WI38 (cell line): Measurements from ENCODE around the gene MCC.

Experiments used
- H3K4me3 ChIP-seq: 2 replicates; pipeline ENCODE4 v1.5.1; 2011; ENCODE audit warnings: low read depth, mild to moderate bottlenecking, control low read depth, low read length
- TF ChIP-seq, protein P1 (sequence below): IDR thresholded peaks from 2 replicates; pipeline ENCODE4 v1.5.1; 2012; ENCODE audit warnings: low read depth, mild to moderate bottlenecking, control low read depth, low read length

MCC gene

DNA sequence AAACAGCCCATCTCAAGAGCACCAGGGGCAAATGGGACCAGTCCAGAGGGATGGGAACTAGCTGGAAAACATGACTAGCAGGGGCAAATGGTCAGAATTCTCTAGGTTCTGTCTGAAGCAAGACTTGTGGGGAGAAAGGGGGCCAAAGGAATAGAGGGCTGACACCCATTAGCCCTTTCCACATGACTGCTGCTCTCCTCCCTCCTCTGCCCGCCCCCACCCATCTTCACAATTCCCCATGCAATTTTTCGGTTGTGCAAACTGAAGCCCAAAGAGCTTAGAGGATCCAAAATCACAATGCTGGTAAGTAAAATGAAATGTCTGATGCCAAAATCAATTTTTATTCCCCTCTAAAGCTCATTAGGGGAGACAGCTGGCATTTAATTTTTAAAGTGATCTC is 304.6 kb downstream of the MCC start:
- TF ChIP-seq, protein P1, sequence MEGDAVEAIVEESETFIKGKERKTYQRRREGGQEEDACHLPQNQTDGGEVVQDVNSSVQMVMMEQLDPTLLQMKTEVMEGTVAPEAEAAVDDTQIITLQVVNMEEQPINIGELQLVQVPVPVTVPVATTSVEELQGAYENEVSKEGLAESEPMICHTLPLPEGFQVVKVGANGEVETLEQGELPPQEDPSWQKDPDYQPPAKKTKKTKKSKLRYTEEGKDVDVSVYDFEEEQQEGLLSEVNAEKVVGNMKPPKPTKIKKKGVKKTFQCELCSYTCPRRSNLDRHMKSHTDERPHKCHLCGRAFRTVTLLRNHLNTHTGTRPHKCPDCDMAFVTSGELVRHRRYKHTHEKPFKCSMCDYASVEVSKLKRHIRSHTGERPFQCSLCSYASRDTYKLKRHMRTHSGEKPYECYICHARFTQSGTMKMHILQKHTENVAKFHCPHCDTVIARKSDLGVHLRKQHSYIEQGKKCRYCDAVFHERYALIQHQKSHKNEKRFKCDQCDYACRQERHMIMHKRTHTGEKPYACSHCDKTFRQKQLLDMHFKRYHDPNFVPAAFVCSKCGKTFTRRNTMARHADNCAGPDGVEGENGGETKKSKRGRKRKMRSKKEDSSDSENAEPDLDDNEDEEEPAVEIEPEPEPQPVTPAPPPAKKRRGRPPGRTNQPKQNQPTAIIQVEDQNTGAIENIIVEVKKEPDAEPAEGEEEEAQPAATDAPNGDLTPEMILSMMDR, result no peak

DNA sequence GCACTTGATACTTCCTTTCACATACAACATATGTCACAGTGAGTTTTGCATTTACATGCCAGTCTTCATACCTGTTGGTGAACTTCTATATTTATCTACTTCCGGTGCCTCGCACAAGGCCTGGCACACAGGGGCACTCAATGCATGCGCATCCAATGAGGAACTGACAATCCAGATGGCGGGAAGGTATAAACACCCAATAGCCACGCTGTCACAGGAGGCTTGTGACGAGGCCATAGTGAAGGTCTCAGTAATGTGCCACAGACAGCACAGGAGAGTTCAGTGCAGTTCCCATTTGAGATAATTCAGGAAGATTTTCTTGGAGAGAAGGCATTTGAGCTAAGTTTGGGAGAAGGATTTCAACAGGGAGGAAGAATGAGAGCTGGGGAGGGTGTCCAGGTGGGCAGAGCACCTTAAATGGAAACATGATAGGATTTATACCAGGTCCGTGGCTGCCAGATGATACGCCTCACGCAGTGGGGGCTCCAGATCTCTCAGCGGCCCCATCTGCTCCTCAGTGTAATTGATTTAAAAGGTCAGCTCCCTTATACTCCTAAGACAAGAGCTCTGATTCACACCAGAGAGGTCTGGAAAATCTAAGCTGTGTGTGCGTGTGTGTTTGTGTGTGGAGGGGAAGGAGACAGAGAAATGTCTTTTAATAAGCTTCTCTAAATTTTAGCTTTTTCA is 305.5 kb downstream of the MCC start:
- TF ChIP-seq, protein P1, result no peak
- no peak overlapping the region for H3K4me3 ChIP-seq

More for the DNA sequence above, 304.6 kb downstream of the MCC start:
- no peak overlapping the region for H3K4me3 ChIP-seq

DNA sequence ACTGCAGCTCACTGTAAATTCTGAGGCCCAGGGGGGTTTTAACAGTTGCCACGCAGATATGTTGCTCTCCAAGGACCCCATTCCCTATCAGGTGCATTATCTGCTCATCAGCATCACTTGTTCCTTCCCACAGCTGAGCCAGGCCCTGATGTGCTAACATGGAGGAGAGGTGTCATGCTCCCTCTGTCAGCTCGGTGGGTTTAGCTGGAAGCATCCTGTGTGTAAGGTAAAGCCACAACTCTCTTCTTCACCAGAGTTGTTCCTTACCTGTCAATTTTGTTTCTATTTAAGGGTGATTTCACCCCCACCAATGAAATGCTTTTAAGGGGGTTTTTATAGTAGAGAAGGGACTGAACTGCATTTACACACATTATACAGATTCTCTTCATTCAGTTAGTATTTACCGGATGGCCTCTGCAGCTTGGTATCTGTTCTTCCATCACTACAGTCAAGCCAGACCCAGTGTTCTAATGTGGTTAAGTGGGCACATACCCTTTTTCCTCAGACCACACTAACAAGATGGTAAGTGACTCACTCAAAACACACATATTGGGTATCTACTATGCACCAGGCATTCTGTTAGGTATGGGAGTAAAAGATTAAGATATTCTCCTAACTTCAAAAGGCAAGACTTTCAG is 306.3 kb downstream of the MCC start:
- TF ChIP-seq, protein P1, result no peak
- H3K4me3 ChIP-seq, result no peak overlapping the region

DNA sequence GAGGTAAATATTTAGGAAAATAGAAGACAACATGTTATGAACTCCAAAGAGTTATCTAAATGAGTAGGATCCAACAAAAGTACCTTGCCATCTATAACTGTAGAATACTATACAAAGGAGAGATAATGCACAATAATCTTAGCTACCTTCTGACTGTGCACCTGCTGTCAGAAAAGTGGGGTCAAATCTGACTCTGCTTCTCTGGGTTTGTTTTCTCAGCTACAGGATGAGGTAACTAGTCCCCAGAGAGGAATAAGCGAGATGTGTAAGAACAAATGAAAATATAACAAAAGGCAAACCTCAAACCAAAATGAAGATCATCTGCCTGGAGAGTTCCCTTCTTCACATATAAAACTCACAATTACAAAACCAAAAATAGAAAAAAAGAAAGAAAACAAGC is 306.8 kb downstream of the MCC start:
- TF ChIP-seq, protein P1, result no peak
- H3K4me3 ChIP-seq, result no peak overlapping the region

DNA sequence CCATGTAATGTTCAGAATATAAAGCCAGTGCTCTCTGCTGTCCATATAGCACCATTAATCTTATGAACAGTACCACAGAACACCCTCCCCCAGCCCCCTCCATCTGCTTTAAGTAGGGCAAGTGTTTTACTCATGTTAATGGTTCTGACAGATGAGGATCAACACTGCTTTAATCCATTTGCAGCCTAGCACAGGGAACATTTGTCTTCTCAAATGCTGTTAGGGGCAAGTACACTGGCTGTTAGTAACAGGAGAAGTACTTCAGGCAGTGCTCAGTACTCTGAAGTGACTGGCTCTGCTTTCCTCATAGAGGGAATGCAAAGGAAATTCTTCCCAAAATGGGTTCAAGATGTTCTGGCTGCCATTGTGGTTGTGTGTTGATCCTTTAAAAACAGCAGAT is 309.1 kb downstream of the MCC start:
- TF ChIP-seq, protein P1, result no peak
- no peak overlapping the region for H3K4me3 ChIP-seq

DNA sequence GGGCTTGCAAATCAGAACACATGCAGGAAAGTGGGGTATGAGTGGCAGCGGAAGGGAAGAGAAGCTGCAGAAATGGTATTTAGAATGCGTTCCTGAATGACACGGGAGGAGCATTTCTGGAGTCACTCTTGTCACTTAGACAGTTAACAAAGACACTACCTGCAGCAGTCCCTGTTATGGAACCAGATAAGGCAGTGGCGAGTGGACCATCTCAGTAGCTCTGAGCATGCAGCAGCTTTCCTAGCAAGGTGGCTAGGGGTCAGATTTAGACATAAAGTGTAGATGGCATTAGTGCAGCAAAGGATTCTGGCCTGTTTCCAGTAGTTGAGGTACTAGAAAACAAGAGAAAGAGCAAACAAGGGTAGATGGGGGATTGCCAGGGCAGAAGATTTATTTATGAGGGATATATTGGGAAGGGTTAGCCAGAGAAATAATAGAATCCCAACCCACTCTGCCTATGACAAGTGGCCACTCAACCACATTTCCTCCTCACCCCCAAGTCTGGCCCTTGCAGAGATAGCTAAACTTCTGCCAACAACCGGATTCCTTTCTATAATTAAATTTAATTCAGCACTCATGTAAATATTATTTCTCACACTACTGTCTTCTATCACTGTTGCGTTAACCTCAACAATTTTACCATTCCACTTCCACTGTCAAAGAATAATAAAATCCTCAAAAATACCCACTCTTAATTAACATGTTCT is 310.0 kb downstream of the MCC start:
- TF ChIP-seq, protein P1, result no peak
- no peak overlapping the region for H3K4me3 ChIP-seq

DNA sequence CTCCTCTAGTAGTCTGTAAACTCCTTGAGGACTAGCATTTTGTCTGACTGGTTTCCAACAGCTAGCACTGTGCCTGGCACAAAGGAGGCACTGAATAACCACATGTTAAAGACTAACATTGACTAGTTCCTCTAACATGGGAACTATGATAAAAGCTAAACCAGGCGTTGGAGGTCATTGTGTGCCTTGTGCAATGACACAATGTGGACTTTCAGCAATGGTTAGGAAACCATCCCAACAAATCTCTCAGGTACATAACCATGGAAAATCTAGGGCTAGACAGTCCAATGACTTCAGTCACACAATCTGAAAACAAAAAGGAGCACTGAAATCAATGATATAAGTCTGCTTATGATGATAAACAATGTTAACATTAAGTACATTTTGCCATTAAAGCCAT is 311.0 kb downstream of the MCC start:
- no peak overlapping the region for H3K4me3 ChIP-seq
- TF ChIP-seq, protein P1, result no peak
